HG02852 (cell line): ENCODE results near the gene FOXD4L6.
"Not testable (repeated sequence)": the region's sequence is repeated elsewhere in the genome, so short reads cannot be mapped to it uniquely, and the experiment has no call there.

Experiments
- ATAC-seq: cut with Tn5 transposase; IDR thresholded peaks from one replicate; pipeline ENCODE4 v1.9.1; 2021; ENCODE audit warnings: mild to moderate bottlenecking, moderate library complexity; ENCODE audit not compliant: unreplicated experiment

The FOXD4L6 gene

GRCh38 chr9:41128581-41128980 lies at the start of gene FOXD4L6:
TSS of gene FOXD4L6 (minus strand) at chr9:41128681. CDS start at chr9:41128383, 298 bp downstream.
- not testable (repeated sequence) for ATAC-seq

GRCh38 chr9:41174994-41175393 lies 46.5 kb upstream of the FOXD4L6 start:
- ATAC-seq: not testable (repeated sequence)

- ATAC-seq: not testable (repeated sequence)
Observed at GRCh38 chr9:41150116-41150515, 21.6 kb upstream of the FOXD4L6 start.

GRCh38 chr9:41141878-41142277 lies 13.4 kb upstream of the FOXD4L6 start:
- not testable (repeated sequence) for ATAC-seq

GRCh38 chr9:41126746-41127446 lies 1.6 kb downstream of the FOXD4L6 start:
- ATAC-seq: not testable (repeated sequence)

- ATAC-seq: not testable (repeated sequence)
Observed at GRCh38 chr9:41125936-41126335, 2.5 kb downstream of the FOXD4L6 start.

GRCh38 chr9:41125109-41125658 lies 3.3 kb downstream of the FOXD4L6 start:
- ATAC-seq: not testable (repeated sequence)

GRCh38 chr9:41124250-41125108 lies 4.0 kb downstream of the FOXD4L6 start:
- ATAC-seq: not testable (repeated sequence)

- not testable (repeated sequence) for ATAC-seq
Observed at GRCh38 chr9:41123812-41124211, 4.7 kb downstream of the FOXD4L6 start.

GRCh38 chr9:41123396-41123795 lies 5.1 kb downstream of the FOXD4L6 start:
- not testable (repeated sequence) for ATAC-seq

- not testable (repeated sequence) for ATAC-seq
Observed at GRCh38 chr9:41120696-41121095, 7.8 kb downstream of the FOXD4L6 start.

- not testable (repeated sequence) for ATAC-seq
Observed at GRCh38 chr9:41119719-41120118, 8.8 kb downstream of the FOXD4L6 start.

GRCh38 chr9:41119311-41119710 lies 9.2 kb downstream of the FOXD4L6 start:
- ATAC-seq: not testable (repeated sequence)

- ATAC-seq: not testable (repeated sequence)
Observed at GRCh38 chr9:41113348-41113747, 15.1 kb downstream of the FOXD4L6 start.

- not testable (repeated sequence) for ATAC-seq
Observed at GRCh38 chr9:41111414-41111813, 17.1 kb downstream of the FOXD4L6 start.

GRCh38 chr9:41110913-41111312 lies 17.6 kb downstream of the FOXD4L6 start:
- not testable (repeated sequence) for ATAC-seq

- ATAC-seq: not testable (repeated sequence)
Observed at GRCh38 chr9:41109253-41109652, 19.2 kb downstream of the FOXD4L6 start.

GRCh38 chr9:41108816-41109215 lies 19.7 kb downstream of the FOXD4L6 start:
- not testable (repeated sequence) for ATAC-seq

- ATAC-seq: not testable (repeated sequence)
Observed at GRCh38 chr9:41106472-41107116, 21.9 kb downstream of the FOXD4L6 start.

GRCh38 chr9:41105557-41106253 lies 22.8 kb downstream of the FOXD4L6 start:
- not testable (repeated sequence) for ATAC-seq
